ENCODE measurements around the gene KCNN4. TPM values are rescaled to one million over a fixed set of nuclear protein-coding genes. Genes with fewer than 3 reads are reported as not detected.

The KCNN4 gene
- total RNA-seq, 2 donors from 2014 or later = not detected

- no peak for DNase-seq
- Histone ChIP-seq H3K27me3 (ENCODE audit: control insufficient read depth, insufficient read depth, low read length, poor library complexity, severe bottlenecking) (no peaks in the 10 kb centered on the region), H3K4me1 (ENCODE audit: control insufficient read depth, insufficient read depth, low read length) (peaks cover 15% of the 10 kb centered on the region), H3K27ac (ENCODE audit: low read depth, low read length) (no peak overlapping the region), H3K4me3 (ENCODE audit: low read length) (no peak overlapping the region), H3K9me3 (ENCODE audit: control insufficient read depth, low read length) (no peaks in the 10 kb centered on the region), H3K9ac (ENCODE audit: extremely low read depth, low read length, poor library complexity, severe bottlenecking) (no peak overlapping the region), H3K36me3 (ENCODE audit: control insufficient read depth, insufficient read depth, low read length) (peaks cover 73% of the 10 kb centered on the region)
- peaks cover 83% of the 10 kb centered on the region for H3K36me3 Mint-ChIP-seq (ENCODE audit: low read depth)
- no peak for TF ChIP-seq CTCF (conservative IDR thresholded peaks at IDR 0.05)
- H3K9me3 Mint-ChIP-seq = no peaks in the 10 kb centered on the region
- peaks cover 22% of the 10 kb centered on the region for H3K4me1 Mint-ChIP-seq
- no peak overlapping the region for H3K4me3 Mint-ChIP-seq
- no peak overlapping the region for H3K27ac Mint-ChIP-seq
- H3K27me3 Mint-ChIP-seq (ENCODE audit: insufficient read depth) = no peaks in the 10 kb centered on the region
These were observed 44.8 kb downstream of the KCNN4 start for GRCh38 chr19:43735957-43736356.

- Histone ChIP-seq H3K4me1 (ENCODE audit: control insufficient read depth, insufficient read depth, low read length) (peaks cover 13% of the 10 kb centered on the region), H3K36me3 (ENCODE audit: control insufficient read depth, insufficient read depth, low read length) (peaks cover 67% of the 10 kb centered on the region), H3K9me3 (ENCODE audit: control insufficient read depth, low read length) (no peaks in the 10 kb centered on the region), H3K27ac (ENCODE audit: low read depth, low read length) (no peak overlapping the region), H3K9ac (ENCODE audit: extremely low read depth, low read length, poor library complexity, severe bottlenecking) (no peak overlapping the region), H3K27me3 (ENCODE audit: control insufficient read depth, insufficient read depth, low read length, poor library complexity, severe bottlenecking) (no peaks in the 10 kb centered on the region), H3K4me3 (ENCODE audit: low read length) (no peak overlapping the region)
- H3K36me3 Mint-ChIP-seq (ENCODE audit: low read depth) = peaks cover 82% of the 10 kb centered on the region
- H3K9me3 Mint-ChIP-seq = no peaks in the 10 kb centered on the region
- H3K27me3 Mint-ChIP-seq (ENCODE audit: insufficient read depth) = no peaks in the 10 kb centered on the region
- no peak for DNase-seq
- no peak for TF ChIP-seq CTCF (conservative IDR thresholded peaks at IDR 0.05)
- H3K4me1 Mint-ChIP-seq = peaks cover 18% of the 10 kb centered on the region
- no peak overlapping the region for H3K27ac Mint-ChIP-seq
- WGBS, 2 experiments (ENCODE audit: insufficient coverage in 1 of 2, insufficient read length in 1 of 2) = 92 to 94% methylated on average over 5 to 6 of the region's 6 CpGs
- no peak overlapping the region for H3K4me3 Mint-ChIP-seq
These were observed 45.8 kb downstream of the KCNN4 start for GRCh38 chr19:43735013-43735412.

GRCh38 chr19:43731846-43732245 lies 48.9 kb downstream of the KCNN4 start:
- TF ChIP-seq CTCF (conservative IDR thresholded peaks at IDR 0.05) = no peak
- no peak overlapping the region for H3K4me3 ChIP-seq (ENCODE audit: low read length)
- WGBS, 2 experiments (ENCODE audit: insufficient coverage in 1 of 2, insufficient read length in 1 of 2) = 89% methylated on average over 1 of the region's 1 CpG; no CpG with 5 or more reads in 1 of the 2 experiments
- Mint-ChIP-seq H3K4me1 (peaks cover 3% of the 10 kb centered on the region), H3K27ac (no peak overlapping the region), H3K9me3 (no peaks in the 10 kb centered on the region), H3K4me3 (no peak overlapping the region), H3K27me3 (ENCODE audit: insufficient read depth) (no peaks in the 10 kb centered on the region), H3K36me3 (ENCODE audit: low read depth) (peaks cover 79% of the 10 kb centered on the region)
- H3K36me3 ChIP-seq (ENCODE audit: control insufficient read depth, insufficient read depth, low read length) = peaks cover 65% of the 10 kb centered on the region
- H3K27me3 ChIP-seq (ENCODE audit: control insufficient read depth, insufficient read depth, low read length, poor library complexity, severe bottlenecking) = no peaks in the 10 kb centered on the region
- H3K27ac ChIP-seq (ENCODE audit: low read depth, low read length) = no peak overlapping the region
- DNase-seq = no peak
- peaks cover 3% of the 10 kb centered on the region for H3K4me1 ChIP-seq (ENCODE audit: control insufficient read depth, insufficient read depth, low read length)
- no peak overlapping the region for H3K9ac ChIP-seq (ENCODE audit: extremely low read depth, low read length, poor library complexity, severe bottlenecking)
- H3K9me3 ChIP-seq (ENCODE audit: control insufficient read depth, low read length) = no peaks in the 10 kb centered on the region
